Hepatocyte (in vitro differentiated cells): ENCODE measurements around the gene DSCAM. TPM values are rescaled to one million over a fixed set of nuclear protein-coding genes. Genes with fewer than 3 reads are reported as not detected.

Experiments used
- DNase-seq: peaks from one replicate; pipeline ENCODE4 v3.0.0-alpha.2; 2016; ENCODE audit warnings: low spot score
- H2AFZ ChIP-seq: fragments of 200-600 bp; sonication (generic); 2 replicates; pipeline ENCODE4 v1.6.0; 2016; ENCODE audit warnings: antibody characterized with exemption, mild to moderate bottlenecking
- H3K27ac ChIP-seq: fragments of 200-600 bp; sonication (generic); 2 replicates; pipeline ENCODE4 v1.5.1; 2016; ENCODE audit warnings: mild to moderate bottlenecking
- H3K27me3 ChIP-seq: fragments of 200-600 bp; sonication (generic); 2 replicates; pipeline ENCODE4 v1.6.1; 2016
- H3K36me3 ChIP-seq: fragments of 200-600 bp; sonication (generic); replicated peaks from 2 replicates; pipeline ENCODE4 v1.5.1; 2016; ENCODE audit warnings: low read depth; ENCODE audit not compliant: insufficient read depth
- H3K4me1 ChIP-seq: fragments of 200-600 bp; sonication (generic); 2 replicates; pipeline ENCODE4 v1.5.1; 2016; ENCODE audit warnings: mild to moderate bottlenecking, moderate library complexity; ENCODE audit not compliant: insufficient read depth
- H3K4me2 ChIP-seq: fragments of 200-600 bp; sonication (generic); 2 replicates; pipeline ENCODE4 v1.6.0; 2016
- H3K4me3 ChIP-seq: fragments of 200-600 bp; sonication (generic); 2 replicates; pipeline ENCODE4 v1.5.1; 2016; ENCODE audit warnings: mild to moderate bottlenecking
- H3K79me2 ChIP-seq: fragments of 200-600 bp; sonication (generic); 2 replicates; pipeline ENCODE4 v1.6.0; 2017; ENCODE audit warnings: mild to moderate bottlenecking
- H3K9me2 ChIP-seq: fragments of 200-600 bp; sonication (generic); replicated peaks from 2 replicates; pipeline ENCODE4 v1.6.0; 2017; ENCODE audit warnings: mild to moderate bottlenecking; ENCODE audit not compliant: insufficient read depth
- H3K9me3 ChIP-seq: fragments of 200-600 bp; sonication (generic); 2 replicates; pipeline ENCODE4 v1.5.1; 2016; ENCODE audit warnings: low read depth, mild to moderate bottlenecking
- H4K20me1 ChIP-seq: fragments of 200-600 bp; sonication (generic); 2 replicates; pipeline ENCODE4 v1.6.0; 2016; ENCODE audit warnings: mild to moderate bottlenecking; ENCODE audit not compliant: insufficient read depth, poor library complexity, severe bottlenecking
- CTCF ChIP-seq: fragments of 200-600 bp; sonication (generic); IDR thresholded peaks from 2 replicates; pipeline ENCODE4 v1.5.1; 2016; ENCODE audit warnings: antibody characterized with exemption, mild to moderate bottlenecking; ENCODE audit not compliant: poor library complexity
- EZH2 ChIP-seq: fragments of 200-600 bp; sonication (generic); IDR thresholded peaks from 2 replicates; pipeline ENCODE4 v1.6.1; 2016; ENCODE audit warnings: antibody characterized with exemption, mild to moderate bottlenecking, borderline replicate concordance
- EZH2phosphoT487 ChIP-seq: fragments of 200-600 bp; sonication (generic); IDR thresholded peaks from one replicate; pipeline ENCODE4 v1.6.1; 2018; ENCODE audit warnings: antibody characterized with exemption, mild to moderate bottlenecking, low read depth, moderate library complexity; ENCODE audit not compliant: unreplicated experiment, severe bottlenecking
- WGBS: methylation state at CpG from one replicate; pipeline ENCODE4 v1.1.6; 2016; ENCODE audit warnings: low lambda C conversion rate; ENCODE audit errors: missing lambda C conversion rate; 5-methylcytosine and 5-hydroxymethylcytosine counted together
- polyA plus RNA-seq: library from polyadenylated mRNA; unstranded; fragments of >200 nt; fragmentation: Nextera tagmentation; extraction: Ambion mirVana; gene quantifications from 2 replicates; pipeline ENCODE4 v1.2.1, GENCODE V29; 2016
- total RNA-seq: library from RNA; depleted of rRNA; stranded (reverse); fragments of >200 nt; gene quantifications from 2 replicates; pipeline ENCODE4 v1.2.3, GENCODE V29; 2014

The DSCAM gene
- total and polyA plus RNA-seq, 2 experiments from 2014 or later: 0.33 TPM; not detected in 1

DNA sequence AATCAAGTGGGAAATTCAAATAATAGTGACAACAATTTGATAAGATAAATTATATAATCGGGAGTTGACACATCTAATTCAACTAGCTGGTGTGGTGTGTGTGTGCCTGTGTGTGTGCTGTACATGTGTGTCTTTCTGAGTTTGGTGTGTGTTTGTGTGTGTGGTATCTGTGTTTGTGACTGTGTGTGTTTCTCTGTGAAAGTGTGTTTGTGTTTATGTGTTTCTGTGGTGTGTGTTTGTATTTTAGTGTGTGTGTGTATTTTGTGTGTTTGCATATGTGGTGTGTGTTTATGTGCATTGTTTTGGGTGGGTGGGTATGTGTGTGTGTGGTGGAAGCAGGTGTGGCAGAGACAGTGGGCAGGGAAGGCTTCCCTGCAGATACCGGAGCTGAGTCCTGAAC is 4.8 kb upstream of the DSCAM start:
- 83% methylated on average over 2 of the region's 2 CpGs for WGBS
- TF ChIP-seq EZH2phosphoT487 (no peak), CTCF (no peak), EZH2 (no peak)
- H4K20me1 ChIP-seq: no peaks in the 10 kb centered on the region

DNA sequence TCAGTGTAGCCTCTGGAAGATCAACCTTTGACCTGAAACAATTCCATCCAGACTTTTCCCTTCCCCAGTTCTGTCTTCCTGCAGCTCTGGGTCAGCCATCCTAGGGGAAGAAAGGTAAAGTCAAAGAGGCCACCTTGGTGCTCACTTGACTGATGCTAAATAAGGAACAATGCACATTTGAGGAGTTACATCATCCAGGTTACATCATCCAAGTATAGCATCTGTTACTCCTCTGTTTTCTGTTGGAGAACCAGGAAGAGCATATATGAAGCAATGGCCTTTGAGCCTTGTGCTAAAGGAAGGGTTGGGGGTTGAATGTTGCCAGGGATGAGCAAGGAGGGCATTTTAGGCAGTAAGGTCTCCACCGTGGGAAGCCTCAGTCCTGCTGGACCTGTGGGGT is 3.1 kb upstream of the DSCAM start:
- H3K36me3 ChIP-seq: no peaks in the 10 kb centered on the region
- TF ChIP-seq EZH2 (no peak), CTCF (no peak), EZH2phosphoT487 (no peak)
- no peaks in the 10 kb centered on the region for H4K20me1 ChIP-seq
- H3K4me2 ChIP-seq: no peak overlapping the region
- H3K4me3 ChIP-seq: no peak overlapping the region
- WGBS: 93% methylated on average over 1 of the region's 1 CpG
- H3K9me2 ChIP-seq: no peaks in the 10 kb centered on the region
- peaks cover 3% of the 10 kb centered on the region for H3K4me1 ChIP-seq
- H3K79me2 ChIP-seq: no peaks in the 10 kb centered on the region
- no peak overlapping the region for H3K27ac ChIP-seq
- H2AFZ ChIP-seq: no peak overlapping the region
- DNase-seq: no peak
- H3K9me3 ChIP-seq: no peaks in the 10 kb centered on the region
- peaks cover 35% of the 10 kb centered on the region for H3K27me3 ChIP-seq

More for the DNA sequence above, 4.8 kb upstream of the DSCAM start:
- Histone ChIP-seq H3K36me3 (no peaks in the 10 kb centered on the region), H3K27ac (no peak overlapping the region), H3K9me3 (no peaks in the 10 kb centered on the region), H2AFZ (no peak overlapping the region), H3K79me2 (no peaks in the 10 kb centered on the region), H3K4me3 (no peak overlapping the region), H3K27me3 (peaks cover 23% of the 10 kb centered on the region), H3K4me2 (no peak overlapping the region), H3K4me1 (peaks cover 3% of the 10 kb centered on the region), H3K9me2 (no peaks in the 10 kb centered on the region)
- no peak for DNase-seq

- no peak overlapping the region for H3K4me3 ChIP-seq
- H3K27ac ChIP-seq: no peak overlapping the region
- no peaks in the 10 kb centered on the region for H3K9me2 ChIP-seq
- H4K20me1 ChIP-seq: no peaks in the 10 kb centered on the region
- H3K79me2 ChIP-seq: no peaks in the 10 kb centered on the region
- H3K4me2 ChIP-seq: no peak overlapping the region
- H3K9me3 ChIP-seq: no peaks in the 10 kb centered on the region
- 85% methylated on average over 6 of the region's 6 CpGs for WGBS
- TF ChIP-seq EZH2phosphoT487: no peak
- TF ChIP-seq CTCF: no peak
- TF ChIP-seq EZH2: no peak
- H3K27me3 ChIP-seq: peaks cover 40% of the 10 kb centered on the region
- H3K36me3 ChIP-seq: no peaks in the 10 kb centered on the region
- H2AFZ ChIP-seq: no peak overlapping the region
- H3K4me1 ChIP-seq: peaks cover 3% of the 10 kb centered on the region
- no peak for DNase-seq
Observed at GRCh38 chr21:40847951-40848350, 993 bp upstream of the DSCAM start.

DNA sequence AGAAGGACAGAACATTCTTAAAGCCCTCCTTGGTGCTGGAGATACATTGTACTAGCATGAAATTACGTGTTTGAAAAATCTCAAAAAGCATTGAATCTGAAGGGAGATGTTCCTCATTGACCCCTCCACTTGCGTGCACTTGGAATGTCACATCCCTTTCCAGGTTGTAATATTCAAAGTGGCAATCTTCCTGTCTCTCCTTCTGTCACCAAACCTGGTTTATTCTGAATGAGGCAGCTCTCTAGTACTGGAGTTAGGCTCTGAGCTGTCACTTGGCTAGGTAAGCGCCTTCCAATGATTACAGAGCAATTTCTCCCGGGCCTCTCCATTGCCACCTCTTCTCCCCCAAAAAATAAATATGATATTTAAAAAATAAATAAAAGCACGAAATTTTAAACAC is 855 bp downstream of the DSCAM start:
- peak overlapping the region; percentile 74 for H3K4me2 ChIP-seq

More for the DNA sequence above, 855 bp downstream of the DSCAM start:
- WGBS: 40% methylated on average over 5 of the region's 5 CpGs
- H3K4me3 ChIP-seq: no peak overlapping the region
- peaks cover 3% of the 10 kb centered on the region for H3K4me1 ChIP-seq
- no peak overlapping the region for H2AFZ ChIP-seq
- H3K9me3 ChIP-seq: no peaks in the 10 kb centered on the region
- TF ChIP-seq EZH2phosphoT487: no peak
- no peak for TF ChIP-seq EZH2
- TF ChIP-seq CTCF: no peak
- H3K9me2 ChIP-seq: no peaks in the 10 kb centered on the region
- no peaks in the 10 kb centered on the region for H3K79me2 ChIP-seq
- H4K20me1 ChIP-seq: no peaks in the 10 kb centered on the region
- H3K36me3 ChIP-seq: no peaks in the 10 kb centered on the region
- H3K27me3 ChIP-seq: peaks cover 41% of the 10 kb centered on the region
- no peak overlapping the region for H3K27ac ChIP-seq
- DNase-seq: no peak
